HG03565 (cell line): ENCODE measurements around the gene MACROD1.

ENCODE experiments used
- ATAC-seq: cut with Tn5 transposase; IDR thresholded peaks from one replicate; pipeline ENCODE4 v1.9.1; 2021; ENCODE audit warnings: mild to moderate bottlenecking, moderate library complexity; ENCODE audit not compliant: unreplicated experiment

Gene MACROD1

DNA sequence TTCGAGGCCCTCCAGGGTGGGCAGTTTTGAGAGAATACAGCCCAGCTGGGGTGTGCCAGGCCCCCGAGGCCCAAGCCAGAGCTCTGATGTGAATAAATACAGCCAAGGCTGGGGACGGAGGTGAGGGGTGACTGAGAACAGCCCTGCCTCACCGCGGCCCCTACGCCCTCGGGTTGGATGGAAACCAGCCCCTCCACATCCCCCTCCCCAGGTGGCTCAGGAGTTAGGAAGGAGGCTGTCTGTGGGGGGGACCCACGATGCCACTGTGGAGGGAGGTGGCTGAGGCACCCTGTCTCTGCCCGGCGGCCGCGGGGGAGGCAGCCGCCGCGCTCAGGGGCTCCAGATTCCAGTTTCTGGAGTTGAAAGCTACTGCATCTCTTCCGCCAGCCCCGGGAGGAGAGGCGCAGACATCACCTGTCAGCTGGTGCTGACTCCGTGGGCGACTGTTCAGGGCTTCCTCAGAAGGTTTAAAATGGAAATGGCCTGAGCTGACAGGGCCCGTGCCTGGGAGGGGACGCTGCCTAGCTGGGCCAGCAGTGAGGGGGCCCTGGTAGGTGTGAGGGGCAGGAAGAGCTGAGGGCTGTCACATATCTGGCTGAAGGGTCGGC, 128.8 kb downstream of the MACROD1 start:
- no peak for ATAC-seq

DNA sequence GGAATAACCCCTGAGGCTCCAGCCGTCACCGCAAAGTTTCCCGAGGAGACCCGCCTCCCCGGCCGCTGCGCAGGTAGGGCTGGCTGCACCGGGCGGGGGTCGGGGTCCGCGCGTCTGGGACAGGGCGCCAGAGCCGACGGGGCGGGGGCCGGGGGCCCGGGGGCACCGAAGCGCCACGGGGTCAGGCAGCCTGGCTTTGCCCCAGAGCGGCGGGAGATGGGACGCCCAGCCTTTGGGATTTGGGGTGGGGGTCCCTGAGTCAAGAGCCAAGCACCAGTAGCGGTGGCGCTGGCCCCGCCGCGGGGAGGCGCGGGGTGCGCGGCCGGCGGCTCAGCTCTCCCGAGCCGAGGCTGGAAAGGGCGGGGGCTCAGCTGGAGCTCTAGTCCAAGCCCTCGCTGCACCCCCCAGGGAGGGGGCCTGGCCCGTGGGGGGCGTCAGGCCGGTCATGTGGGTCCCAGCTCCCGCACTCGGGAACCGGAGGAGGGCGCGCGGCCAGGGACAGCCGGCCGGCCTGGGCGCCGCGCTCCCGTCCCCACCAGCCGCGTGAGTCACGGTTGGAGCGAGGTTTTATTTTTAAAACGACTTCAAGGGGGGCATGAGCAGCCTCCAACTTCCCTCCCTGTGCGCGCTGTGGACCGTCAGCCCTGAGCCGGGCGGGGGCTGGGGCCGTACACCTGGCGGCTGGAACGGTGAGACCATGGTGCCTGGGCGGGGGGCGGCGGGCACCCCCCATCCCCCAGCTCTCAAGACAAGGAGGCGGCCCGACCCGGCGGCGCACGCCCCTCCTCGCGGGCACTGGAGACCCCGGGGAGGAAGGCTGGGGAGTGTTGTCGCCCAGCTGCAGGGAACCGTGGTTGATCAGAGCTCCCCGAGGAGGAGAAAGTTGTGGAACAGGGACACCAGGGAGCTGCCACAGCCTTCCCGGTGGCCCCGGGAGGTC, 129.6 kb downstream of the MACROD1 start:
- ATAC-seq = no peak

- ATAC-seq = no peak
These were observed 130.3 kb downstream of the MACROD1 start, which contains the start of gene FLRT1 for GRCh38 chr11:64035576-64035975. Gene FLRT1, plus strand, starts transcription at chr11:64035931. Its CDS starts 80,337 bp downstream, at chr11:64116268.

GRCh38 chr11:64035081-64035524, 130.8 kb downstream of the MACROD1 start:
- no peak for ATAC-seq

DNA sequence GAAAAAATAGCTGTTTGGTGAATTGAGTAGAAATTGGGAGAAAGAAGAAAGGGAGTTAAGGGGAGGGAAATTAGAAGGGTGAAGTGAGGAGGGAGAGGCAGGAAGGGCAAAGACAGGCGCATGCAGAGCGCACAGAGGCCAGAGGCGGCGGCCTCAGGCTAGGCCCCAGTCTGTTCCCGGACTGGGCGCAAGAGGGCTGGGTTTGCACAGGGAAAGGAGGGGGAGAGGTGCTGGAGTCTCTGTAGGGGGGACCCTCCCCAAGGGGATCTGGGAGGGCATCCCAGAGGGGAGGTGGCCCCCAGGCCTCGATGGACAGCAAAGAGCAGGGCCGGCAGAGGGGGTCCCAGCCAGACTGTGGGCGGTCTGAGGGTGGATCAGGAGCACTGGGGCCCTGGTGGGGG, 131.5 kb downstream of the MACROD1 start:
- no peak for ATAC-seq

DNA sequence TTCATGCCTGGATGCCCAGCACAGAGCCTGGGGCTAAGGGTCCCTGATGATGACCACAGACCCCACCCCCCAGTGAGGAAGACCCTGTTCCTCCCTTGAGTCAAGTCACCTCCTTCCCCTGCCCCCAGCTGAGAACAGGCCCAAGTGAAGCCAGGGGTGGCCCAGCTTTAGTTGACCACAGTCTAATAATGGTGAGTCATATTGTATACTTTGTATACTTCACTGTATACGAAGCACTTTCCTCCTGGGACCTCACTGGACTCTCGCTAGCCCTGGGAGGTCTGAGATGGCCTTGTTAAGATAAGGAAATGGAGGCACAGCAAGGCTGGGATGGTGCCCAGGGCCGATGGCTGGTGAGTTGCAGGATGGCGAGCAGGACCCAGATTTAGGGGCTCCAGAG, 133.9 kb downstream of the MACROD1 start:
- no peak for ATAC-seq

DNA sequence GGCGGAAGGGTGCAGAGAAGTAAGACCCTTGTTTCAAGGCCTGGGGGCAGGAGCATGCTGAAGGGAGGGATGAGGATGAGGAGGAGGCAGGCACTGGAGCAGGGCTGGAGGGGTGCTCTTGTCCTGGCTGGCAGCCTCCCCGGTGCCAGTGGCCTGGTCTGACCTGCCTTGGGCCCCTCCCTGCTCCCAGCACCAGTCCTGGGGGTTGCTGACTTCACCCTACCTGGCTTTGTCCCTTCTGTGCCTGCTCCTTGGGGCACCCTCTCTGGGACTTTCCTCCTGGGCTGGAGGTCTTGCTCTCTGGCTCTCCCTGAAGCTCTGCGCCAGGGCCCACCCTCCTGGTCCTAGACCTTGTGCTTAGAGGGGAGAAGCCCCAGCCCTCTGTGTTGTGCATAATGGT, 134.9 kb downstream of the MACROD1 start:
- no peak for ATAC-seq

DNA sequence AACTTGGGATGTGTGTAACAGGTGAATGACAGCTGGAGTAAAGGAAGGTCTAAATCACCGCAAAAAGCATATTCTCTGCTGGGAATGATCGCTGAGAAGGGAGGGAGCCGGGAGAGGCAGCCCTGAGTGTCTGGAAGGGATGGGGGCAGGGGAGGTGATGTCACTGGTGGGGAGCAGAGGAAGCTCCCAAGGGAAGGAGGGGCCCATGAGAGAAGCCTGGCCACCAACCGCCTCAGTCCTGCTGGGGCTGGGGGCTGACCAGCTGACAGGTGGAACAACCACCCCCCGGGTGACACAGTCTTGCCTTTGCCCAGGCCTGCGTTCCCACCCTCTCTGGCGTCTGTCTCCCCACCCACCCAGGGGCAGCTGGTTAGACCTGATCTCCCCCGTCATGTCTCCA, 136.1 kb downstream of the MACROD1 start:
- no peak for ATAC-seq

DNA sequence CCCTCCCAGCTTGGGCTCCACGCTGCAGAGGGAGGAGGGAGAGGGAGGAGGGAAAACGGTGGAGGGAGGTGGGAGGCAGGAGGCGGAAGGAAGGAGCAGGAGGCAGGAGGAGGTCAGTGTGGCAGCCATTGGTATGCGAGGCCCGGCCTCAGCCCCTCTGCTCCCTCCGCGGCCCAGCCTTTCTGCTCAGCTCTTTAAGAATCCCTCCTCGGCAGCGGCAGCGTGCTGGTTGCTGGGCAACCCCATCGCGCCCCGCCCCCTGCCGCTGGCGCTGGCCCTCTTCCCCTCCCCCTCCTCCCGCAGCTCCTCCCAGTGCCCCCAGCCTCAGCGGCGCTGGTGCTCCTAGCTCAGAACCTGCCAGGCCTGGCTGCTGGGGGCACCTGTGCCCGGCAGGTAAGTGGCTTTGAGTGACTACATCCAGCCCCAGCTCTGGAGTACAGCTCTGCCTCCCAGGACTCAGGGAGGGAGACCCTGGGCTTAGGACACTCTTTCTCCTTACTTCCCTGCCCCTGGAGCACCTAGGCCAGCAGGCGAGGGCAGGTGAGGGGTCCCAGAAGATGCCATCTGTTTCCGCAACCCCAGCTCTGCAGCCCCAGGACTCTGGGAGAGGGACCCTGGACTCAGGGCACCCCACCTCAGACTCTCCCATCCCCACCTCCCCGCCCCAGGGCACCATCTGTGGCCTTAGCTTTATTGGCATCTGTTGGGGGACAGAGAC, 137.4 kb downstream of the MACROD1 start:
- no peak for ATAC-seq

GRCh38 chr11:64027651-64028397, 138.1 kb downstream of the MACROD1 start:
- no peak for ATAC-seq

DNA sequence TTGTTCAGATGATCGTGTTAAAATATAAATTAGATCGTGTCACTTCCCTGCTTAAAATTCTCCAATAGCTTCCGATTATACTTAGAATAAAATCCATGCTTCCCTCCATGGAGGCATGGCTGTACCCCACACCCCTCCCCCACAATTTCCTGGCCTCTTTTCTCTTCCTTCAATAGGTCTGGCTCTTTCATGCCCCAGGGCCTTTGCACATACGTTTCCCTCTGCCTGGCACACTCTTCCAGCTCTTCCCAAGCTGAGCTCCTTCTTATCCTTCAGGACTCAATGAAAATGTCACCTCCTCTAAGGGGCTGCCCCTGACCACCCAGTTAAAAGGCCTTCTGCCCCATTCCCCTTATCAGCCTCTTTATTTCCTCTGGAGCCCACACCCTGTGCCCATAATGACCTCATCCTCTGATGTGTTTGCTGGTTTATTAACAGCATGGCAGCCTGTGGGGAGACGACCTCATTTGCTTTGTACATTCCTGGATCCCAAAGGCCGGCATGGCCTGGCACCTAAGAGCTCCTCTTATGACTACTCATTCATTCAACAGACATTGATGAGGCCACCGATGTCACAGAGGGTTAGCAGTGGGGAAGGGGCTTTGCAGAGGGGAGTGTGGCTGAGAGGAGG, 139.2 kb downstream of the MACROD1 start:
- no peak for ATAC-seq

DNA sequence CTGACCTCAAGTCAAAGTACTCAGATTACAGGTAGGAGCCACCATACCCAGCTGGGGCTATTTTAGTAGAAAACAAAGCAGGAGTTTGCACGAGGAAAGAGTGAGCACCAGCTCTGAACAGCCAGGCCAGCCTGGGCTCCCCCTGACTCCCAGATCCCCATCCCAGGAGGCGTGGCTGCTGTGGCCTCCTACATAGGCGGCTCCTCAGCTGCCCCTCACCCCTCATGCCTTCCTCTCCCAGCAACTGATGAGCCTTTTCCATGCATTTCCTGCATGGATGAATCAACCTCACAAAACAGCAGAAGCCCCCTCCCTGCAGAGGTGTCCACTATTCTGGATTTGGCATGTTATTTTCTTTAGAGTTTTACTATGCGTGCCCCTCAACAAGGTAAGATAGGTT, 140.7 kb downstream of the MACROD1 start:
- ATAC-seq = no peak

- no peak for ATAC-seq
These were observed 141.9 kb downstream of the MACROD1 start for GRCh38 chr11:64023712-64024710.

GRCh38 chr11:64022125-64022784, 143.7 kb downstream of the MACROD1 start:
- ATAC-seq = no peak

DNA sequence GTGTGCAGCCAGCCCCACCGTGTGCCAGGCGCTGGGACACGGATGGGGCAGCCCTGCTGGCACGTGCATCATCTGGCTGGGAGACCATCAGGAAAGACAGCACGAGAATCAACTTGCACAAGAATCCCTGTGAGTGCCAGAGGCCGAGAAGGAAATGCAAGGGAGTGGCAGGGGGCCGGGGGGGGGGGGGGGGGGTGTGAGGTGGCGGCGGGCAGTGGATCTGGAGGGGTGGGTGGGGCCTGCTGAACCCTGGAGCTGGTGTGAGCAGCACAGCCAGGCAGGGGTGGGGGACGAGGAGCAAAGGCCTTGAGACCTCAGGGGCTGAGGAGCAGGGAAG, 144.2 kb downstream of the MACROD1 start:
- ATAC-seq = no peak

GRCh38 chr11:64020976-64021756, 144.7 kb downstream of the MACROD1 start:
- ATAC-seq = no peak

- no peak for ATAC-seq
These were observed 146.5 kb downstream of the MACROD1 start for GRCh38 chr11:64019106-64020037.
